HG02970 (cell line): ENCODE data around the gene LHX5.

Source experiments
- ATAC-seq: cut with Tn5 transposase; IDR thresholded peaks from one replicate; pipeline ENCODE4 v1.9.1; 2021; ENCODE audit warnings: mild to moderate bottlenecking, moderate library complexity, moderate number of reproducible peaks; ENCODE audit not compliant: unreplicated experiment, low FRiP score

The LHX5 gene

GRCh38 chr12:113420996-113421595 is 50.6 kb downstream of the LHX5 start:
- ATAC-seq = no peak

- ATAC-seq = no peak
Measured at GRCh38 chr12:113418213-113418879, 53.3 kb downstream of the LHX5 start.

- no peak for ATAC-seq
Measured at GRCh38 chr12:113416091-113416754, 55.4 kb downstream of the LHX5 start.

GRCh38 chr12:113414519-113415038 is 57.1 kb downstream of the LHX5 start:
- no peak for ATAC-seq

- no peak for ATAC-seq
Measured at GRCh38 chr12:113413488-113413939, 58.2 kb downstream of the LHX5 start.
